Measurements from ENCODE around the gene ANXA4.

DNA sequence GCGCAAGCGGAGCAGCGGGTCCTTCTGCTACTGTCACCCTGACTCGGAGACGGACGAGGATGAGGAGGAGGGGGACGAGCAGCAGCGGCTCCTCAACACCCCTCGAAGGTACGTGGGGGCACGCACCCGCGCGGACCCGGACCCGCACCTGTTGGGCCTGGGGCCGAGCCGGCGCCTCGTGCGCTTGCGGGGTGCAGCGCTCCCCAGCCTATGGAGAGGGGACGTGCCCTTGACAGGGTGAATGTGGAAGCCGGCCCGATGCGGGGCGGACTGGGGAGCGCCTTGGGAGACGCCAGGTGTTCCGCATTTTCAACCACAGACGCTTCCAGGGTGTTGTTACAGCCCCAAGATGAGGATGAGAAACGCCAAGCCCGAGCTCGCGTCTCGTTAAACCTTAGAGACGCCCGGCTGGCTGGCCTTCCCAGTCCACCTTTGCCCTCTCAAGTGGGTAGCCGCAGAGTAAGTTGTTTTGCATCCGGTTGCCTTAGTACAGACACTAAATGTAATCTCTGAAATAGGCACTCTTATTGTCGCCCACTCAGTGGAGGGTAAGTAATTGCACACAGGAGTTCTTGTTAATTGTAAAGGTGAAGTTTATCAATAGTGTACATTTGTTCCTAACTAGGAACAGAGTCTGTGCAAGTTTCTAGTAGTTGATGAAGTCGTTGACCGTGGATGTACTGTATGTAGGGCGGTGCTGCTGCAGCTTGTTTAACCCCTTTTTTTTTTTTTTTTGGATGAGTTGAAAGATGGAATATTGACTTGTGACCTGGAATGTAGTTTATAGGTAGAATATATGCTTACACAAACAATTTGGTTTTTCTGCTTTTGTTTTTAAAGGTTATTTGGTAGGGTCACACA is 88.3 kb downstream of the ANXA4 start:
- TF ChIP-seq EZH2 (IDR thresholded peaks at IDR 0.05): no peak
- no peak for TF ChIP-seq POLR2AphosphoS5 (IDR thresholded peaks at IDR 0.05; ENCODE audit: borderline replicate concordance, low read depth, low read length)

All from SK-N-MC (cell line).